ENCODE measurements around the gene DND1.
"Not testable (repeated sequence)": the region's sequence is repeated elsewhere in the genome, so short reads cannot be mapped to it uniquely, and the experiment has no call there.

DND1 gene

GRCh38 chr5:140632366-140633020 is 40.9 kb downstream of the DND1 start:
- no peak for DNase-seq (ENCODE audit: extremely low read depth, low read depth)
- no peak for TF ChIP-seq CTCF (IDR thresholded peaks at IDR 0.05; ENCODE audit: low read depth, low read length)

GRCh38 chr5:140631831-140632365 is 41.5 kb downstream of the DND1 start:
- no peak for TF ChIP-seq CTCF (IDR thresholded peaks at IDR 0.05; ENCODE audit: low read depth, low read length)
- DNase-seq (ENCODE audit: extremely low read depth, low read depth): no peak

GRCh38 chr5:140631036-140631417 is 42.3 kb downstream of the DND1 start:
- TF ChIP-seq CTCF (IDR thresholded peaks at IDR 0.05; ENCODE audit: low read depth, low read length): no peak
- DNase-seq (ENCODE audit: extremely low read depth, low read depth): no peak

- no peak for DNase-seq (ENCODE audit: extremely low read depth, low read depth)
- TF ChIP-seq CTCF (IDR thresholded peaks at IDR 0.05; ENCODE audit: low read depth, low read length): no peak
Measured at GRCh38 chr5:140630292-140631035, 42.9 kb downstream of the DND1 start.

- TF ChIP-seq CTCF (IDR thresholded peaks at IDR 0.05; ENCODE audit: low read depth, low read length): no peak
- no peak for DNase-seq (ENCODE audit: extremely low read depth, low read depth)
Measured at GRCh38 chr5:140628711-140629110, 44.7 kb downstream of the DND1 start.

GRCh38 chr5:140627972-140628371 is 45.4 kb downstream of the DND1 start:
- TF ChIP-seq CTCF (IDR thresholded peaks at IDR 0.05; ENCODE audit: low read depth, low read length): no peak
- no peak for DNase-seq (ENCODE audit: extremely low read depth, low read depth)

GRCh38 chr5:140624886-140625285 is 48.5 kb downstream of the DND1 start:
- not testable (repeated sequence) for DNase-seq (ENCODE audit: extremely low read depth, low read depth)

- DNase-seq (ENCODE audit: extremely low read depth, low read depth): not testable (repeated sequence)
Measured at GRCh38 chr5:140623061-140623460, 50.3 kb downstream of the DND1 start.

All from AG09319 (cell line).